Body of pancreas (tissue), 4 donors: Measurements from ENCODE around the gene KCTD2.

Experiments
- POLR2A ChIP-seq, 3 donors: fragments of 450-650 bp; IDR thresholded peaks; one replicate each; pipeline ENCODE4 v1.6.1; 2016; ENCODE audit warnings: antibody characterized with exemption in 3 of 3, mild to moderate bottlenecking in 2 of 3
- TF ChIP-seq, protein P1 (sequence below), 7 experiments: fragments of 450-650 bp in 4 of 7; fragments of 200-600 bp in 3 of 7; sonication (generic) in 3 of 7; IDR thresholded peaks; one replicate each; pipeline ENCODE4 v1.5.1; 2016 to 2019; ENCODE audit warnings: antibody characterized with exemption in 7 of 7

- TF ChIP-seq, protein P1, sequence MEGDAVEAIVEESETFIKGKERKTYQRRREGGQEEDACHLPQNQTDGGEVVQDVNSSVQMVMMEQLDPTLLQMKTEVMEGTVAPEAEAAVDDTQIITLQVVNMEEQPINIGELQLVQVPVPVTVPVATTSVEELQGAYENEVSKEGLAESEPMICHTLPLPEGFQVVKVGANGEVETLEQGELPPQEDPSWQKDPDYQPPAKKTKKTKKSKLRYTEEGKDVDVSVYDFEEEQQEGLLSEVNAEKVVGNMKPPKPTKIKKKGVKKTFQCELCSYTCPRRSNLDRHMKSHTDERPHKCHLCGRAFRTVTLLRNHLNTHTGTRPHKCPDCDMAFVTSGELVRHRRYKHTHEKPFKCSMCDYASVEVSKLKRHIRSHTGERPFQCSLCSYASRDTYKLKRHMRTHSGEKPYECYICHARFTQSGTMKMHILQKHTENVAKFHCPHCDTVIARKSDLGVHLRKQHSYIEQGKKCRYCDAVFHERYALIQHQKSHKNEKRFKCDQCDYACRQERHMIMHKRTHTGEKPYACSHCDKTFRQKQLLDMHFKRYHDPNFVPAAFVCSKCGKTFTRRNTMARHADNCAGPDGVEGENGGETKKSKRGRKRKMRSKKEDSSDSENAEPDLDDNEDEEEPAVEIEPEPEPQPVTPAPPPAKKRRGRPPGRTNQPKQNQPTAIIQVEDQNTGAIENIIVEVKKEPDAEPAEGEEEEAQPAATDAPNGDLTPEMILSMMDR (IDR thresholded peaks at IDR 0.05): no peak
- TF ChIP-seq POLR2A (IDR thresholded peaks at IDR 0.05): no peak
Observed at GRCh38 chr17:75091855-75092327, 44.9 kb downstream of the KCTD2 start.
